Measurements from ENCODE around the gene DIP2A. TPM values are rescaled to one million over a fixed set of nuclear protein-coding genes. Genes with fewer than 3 reads are reported as not detected.
"Not testable (repeated sequence)": the region's sequence is repeated elsewhere in the genome, so short reads cannot be mapped to it uniquely, and the experiment has no call there.

Gene DIP2A
- total RNA-seq, 1 donor from 2014 or later = 23.9 TPM

GRCh38 chr21:46423546-46424038 is 35.1 kb upstream of the DIP2A start:
- ATAC-seq = no peak
- intact Hi-C loops (cut with DNase I) = no loop called here
- DNase-seq (ENCODE audit: missing footprints) = no peak

- intact Hi-C loops (cut with DNase I) = no loop called here
- no peak for ATAC-seq
These were observed 34.6 kb upstream of the DIP2A start for GRCh38 chr21:46424039-46424591.

GRCh38 chr21:46424621-46425020 is 34.1 kb upstream of the DIP2A start:
- no peak for ATAC-seq
- intact Hi-C loops (cut with DNase I) = no loop called here
- DNase-seq (ENCODE audit: missing footprints) = peak; percentile 62

More at GRCh38 chr21:46424039-46424591, 34.6 kb upstream of the DIP2A start:
- peak; percentile 60 for DNase-seq (ENCODE audit: missing footprints)

GRCh38 chr21:46425041-46425440 is 33.6 kb upstream of the DIP2A start:
- peak; percentile 55 for DNase-seq (ENCODE audit: missing footprints)
- ATAC-seq = no peak
- intact Hi-C loops (cut with DNase I) = no loop called here

GRCh38 chr21:46425571-46425970 is 33.1 kb upstream of the DIP2A start:
- DNase-seq (ENCODE audit: missing footprints) (peak; percentile 49), ATAC-seq (no peak)
- intact Hi-C loops (cut with DNase I) = no loop called here

- no peak for ATAC-seq
- DNase-seq (ENCODE audit: missing footprints) = peak; percentile 55
- intact Hi-C loops (cut with DNase I) = no loop called here
These were observed 32.2 kb upstream of the DIP2A start for GRCh38 chr21:46426313-46427046.

GRCh38 chr21:46427516-46427915 is 31.2 kb upstream of the DIP2A start:
- ATAC-seq (no peak), DNase-seq (ENCODE audit: missing footprints) (peak; percentile 9)
- intact Hi-C loops (cut with DNase I) = no loop called here

- ATAC-seq = no peak
- peak; percentile 27 for DNase-seq (ENCODE audit: missing footprints)
These were observed 30.4 kb upstream of the DIP2A start for GRCh38 chr21:46428286-46428685.

GRCh38 chr21:46428987-46429710 is 29.5 kb upstream of the DIP2A start:
- DNase-seq (ENCODE audit: missing footprints) (peak; percentile 68), ATAC-seq (no peak)
- intact Hi-C loops (cut with DNase I) = no loop called here

More at GRCh38 chr21:46428286-46428685, 30.4 kb upstream of the DIP2A start:
- intact Hi-C loops (cut with DNase I) = no loop called here

GRCh38 chr21:46429754-46430681 is 28.7 kb upstream of the DIP2A start:
- DNase-seq (ENCODE audit: missing footprints) = peak; percentile 40
- no peak for ATAC-seq
- intact Hi-C loops (cut with DNase I) = no loop called here

GRCh38 chr21:46431448-46431847 is 27.2 kb upstream of the DIP2A start:
- intact Hi-C loops (cut with DNase I) = no loop called here
- ATAC-seq = no peak
- DNase-seq (ENCODE audit: missing footprints) = peak; percentile 62

GRCh38 chr21:46431884-46432488 is 26.7 kb upstream of the DIP2A start:
- ATAC-seq (no peak), DNase-seq (ENCODE audit: missing footprints) (peak; percentile 72)
- intact Hi-C loops (cut with DNase I) = no loop called here

- DNase-seq (ENCODE audit: missing footprints) = peak; percentile 33
- intact Hi-C loops (cut with DNase I) = not testable (repeated sequence)
These were observed 25.6 kb upstream of the DIP2A start for GRCh38 chr21:46433116-46433515.

GRCh38 chr21:46434322-46434958 is 24.3 kb upstream of the DIP2A start:
- intact Hi-C loops (cut with DNase I) = no loop called here
- DNase-seq (ENCODE audit: missing footprints) (peak; percentile 32), ATAC-seq (no peak)

More at GRCh38 chr21:46433116-46433515, 25.6 kb upstream of the DIP2A start:
- not testable (repeated sequence) for ATAC-seq

GRCh38 chr21:46435786-46436227 is 22.9 kb upstream of the DIP2A start:
- intact Hi-C loops (cut with DNase I) = no loop called here
- ATAC-seq (no peak), DNase-seq (ENCODE audit: missing footprints) (peak; percentile 48)

- intact Hi-C loops (cut with DNase I) = no loop called here
- ATAC-seq (no peak), DNase-seq (ENCODE audit: missing footprints) (peak; percentile 13)
These were observed 22.1 kb upstream of the DIP2A start for GRCh38 chr21:46436621-46437020.

- intact Hi-C loops (cut with DNase I) = no loop called here
- ATAC-seq (peak; percentile 26), DNase-seq (ENCODE audit: missing footprints) (no peak)
These were observed 21.6 kb upstream of the DIP2A start for GRCh38 chr21:46437096-46437498.

GRCh38 chr21:46437511-46437910 is 21.2 kb upstream of the DIP2A start:
- ATAC-seq = no peak
- intact Hi-C loops (cut with DNase I) = no loop called here
- DNase-seq (ENCODE audit: missing footprints) = no peak

All from Right ventricle myocardium inferior (tissue), 1 donor.